MCF 10A (cell line): Measurements from ENCODE around the gene INVS. TPM values are rescaled to one million over a fixed set of nuclear protein-coding genes. Genes with fewer than 3 reads are reported as not detected.
"Not testable (repeated sequence)": the region's sequence is repeated elsewhere in the genome, so short reads cannot be mapped to it uniquely, and the experiment has no call there.

Experiments used
- BruUV-seq: library from RNA; stranded (reverse); fragments of 400-500 nt; replicated peaks from 2 replicates; lab custom pipeline; 2021; lab: Mats Ljungman, UMichigan
- CTCF ChIA-PET: fragments of 300-600 bp; sonication (Branson Sonifier 250); formaldehyde crosslinking; extraction: SDS; loops from one replicate; lab custom pipeline; 2021; ENCODE audit warnings: antibody characterized with exemption, inconsistent platforms; lab: Yijun Ruan, JAX
- POLR2A ChIA-PET: fragments of 300-600, 350-650 bp; sonication (Branson Sonifier 250); formaldehyde crosslinking; extraction: SDS; loops from one replicate; lab custom pipeline; 2020; ENCODE audit warnings: antibody characterized with exemption, inconsistent platforms; lab: Yijun Ruan, JAX
- DNase-seq: peaks from one replicate; pipeline ENCODE4 v3.0.0-alpha.2; 2018; ENCODE audit not compliant: unreplicated experiment
- H3K27ac Mint-ChIP-seq: one replicate; pipeline ENCODE4 v1.8.0; 2022; ENCODE audit warnings: mild to moderate bottlenecking, low read depth, mixed read lengths; ENCODE audit not compliant: unreplicated experiment
- H3K27me3 Mint-ChIP-seq: one replicate; pipeline ENCODE4 v1.8.0; 2022; ENCODE audit warnings: mixed read lengths; ENCODE audit not compliant: insufficient read depth, unreplicated experiment
- H3K36me3 Mint-ChIP-seq: one replicate; pipeline ENCODE4 v1.8.0; 2022; ENCODE audit warnings: mild to moderate bottlenecking, moderate library complexity, mixed read lengths; ENCODE audit not compliant: insufficient read depth, unreplicated experiment
- H3K4me1 Mint-ChIP-seq: one replicate; pipeline ENCODE4 v1.8.0; 2022; ENCODE audit warnings: mixed read lengths; ENCODE audit not compliant: insufficient read depth, unreplicated experiment
- H3K4me3 Mint-ChIP-seq: one replicate; pipeline ENCODE4 v1.8.0; 2022; ENCODE audit warnings: mild to moderate bottlenecking, moderate library complexity, mixed read lengths; ENCODE audit not compliant: unreplicated experiment
- H3K9me3 Mint-ChIP-seq: one replicate; pipeline ENCODE4 v1.8.0; 2022; ENCODE audit warnings: mixed read lengths; ENCODE audit not compliant: unreplicated experiment
- CTCF ChIP-seq: fragments of 200-600 bp; IDR thresholded peaks from one replicate; pipeline ENCODE4 v1.8.0; 2022; ENCODE audit warnings: antibody characterized with exemption, mild to moderate bottlenecking; ENCODE audit not compliant: unreplicated experiment
- intact Hi-C: fragments of 100-400 bp; cut with micrococcal nuclease; formaldehyde crosslinking; loops from 2 replicates; pipeline ENCODE4 v1.14.1; 2022
- total RNA-seq: library from RNA; stranded (reverse); gene quantifications from 2 replicates; pipeline ENCODE4 v1.2.3, GENCODE V29; 2022

The INVS gene
- total RNA-seq, 1 experiment from 2014 or later, result 21.9 TPM

GRCh38 chr9:100229561-100229960 is 130.5 kb downstream of the INVS start:
- no TSS peak for BruUV-seq
- POLR2A ChIA-PET, result interaction anchor here (0.5 kb wide), 1 partner anchor 574 kb away, joined by 3 read pairs; no protein-coding TSS in a partner anchor
- no peak for DNase-seq
- intact Hi-C loops, result no loop called here
- CTCF ChIA-PET, result no interaction called here
- Mint-ChIP-seq H3K27ac (no peak overlapping the region), H3K4me1 (no peaks in the 10 kb centered on the region), H3K36me3 (peaks cover 26% of the 10 kb centered on the region), H3K4me3 (no peak overlapping the region), H3K9me3 (no peaks in the 10 kb centered on the region), H3K27me3 (no peaks in the 10 kb centered on the region)
- no peak for TF ChIP-seq CTCF

GRCh38 chr9:100236986-100237385 is 137.9 kb downstream of the INVS start:
- CTCF ChIA-PET, result interaction anchor here (0.9 kb wide), 1 partner anchor 359 kb away, joined by 3 read pairs; no protein-coding TSS in a partner anchor
- H3K9me3 Mint-ChIP-seq, H3K4me1 Mint-ChIP-seq, H3K27ac Mint-ChIP-seq, POLR2A ChIA-PET, H3K4me3 Mint-ChIP-seq, BruUV-seq, intact Hi-C loops, H3K27me3 Mint-ChIP-seq, DNase-seq: not testable (repeated sequence)
- peaks cover 17% of the 10 kb centered on the region for H3K36me3 Mint-ChIP-seq

- intact Hi-C loops, result no loop called here
- CTCF ChIA-PET, result interaction anchor here (0.7 kb wide), 1 partner anchor 83 kb away, joined by 3 read pairs; no protein-coding TSS in a partner anchor
- POLR2A ChIA-PET, result no interaction called here
- BruUV-seq, result no TSS peak
- H3K27ac Mint-ChIP-seq, result no peak overlapping the region
- no peak for DNase-seq
- peaks cover 22% of the 10 kb centered on the region for H3K36me3 Mint-ChIP-seq
- H3K4me3 Mint-ChIP-seq, result no peak overlapping the region
- no peak for TF ChIP-seq CTCF
- no peaks in the 10 kb centered on the region for H3K9me3 Mint-ChIP-seq
- H3K27me3 Mint-ChIP-seq, result no peaks in the 10 kb centered on the region
- no peaks in the 10 kb centered on the region for H3K4me1 Mint-ChIP-seq
Observed at GRCh38 chr9:100240512-100240911, 141.5 kb downstream of the INVS start.

- CTCF ChIA-PET, result no interaction called here
- POLR2A ChIA-PET, result no interaction called here
Observed at GRCh38 chr9:100267211-100267610, 168.2 kb downstream of the INVS start.

More at GRCh38 chr9:100267211-100267610, 168.2 kb downstream of the INVS start:
- no peak for TF ChIP-seq CTCF
- DNase-seq, result no peak
- intact Hi-C loops, result no loop called here
- H3K27ac Mint-ChIP-seq, result no peak overlapping the region
- H3K4me1 Mint-ChIP-seq, result no peaks in the 10 kb centered on the region
- H3K9me3 Mint-ChIP-seq, result no peaks in the 10 kb centered on the region
- peaks cover 49% of the 10 kb centered on the region for H3K36me3 Mint-ChIP-seq
- no peaks in the 10 kb centered on the region for H3K27me3 Mint-ChIP-seq
- no TSS peak for BruUV-seq
- no peak overlapping the region for H3K4me3 Mint-ChIP-seq
